MM.1S (cell line): ENCODE measurements around the gene CERT1.

Experiments
- EZH2 ChIP-seq: fragments of 300-600 bp; sonication (generic); optimal IDR thresholded peaks from 2 replicates; pipeline ENCODE3; 2017; ENCODE audit warnings: low read depth, mild to moderate bottlenecking, antibody characterized with exemption, low read length, mixed read lengths
- EZH2phosphoT487 ChIP-seq: fragments of 300-600 bp; sonication (generic); IDR thresholded peaks from 2 replicates; pipeline ENCODE4 v1.6.1; 2018; ENCODE audit warnings: antibody characterized with exemption, low read length
- TF ChIP-seq, protein P1 (sequence below): fragments of 300-600 bp; sonication (generic); IDR thresholded peaks from 2 replicates; pipeline ENCODE4 v1.5.1; 2016; ENCODE audit warnings: antibody characterized with exemption, low read length, mixed read lengths

DNA sequence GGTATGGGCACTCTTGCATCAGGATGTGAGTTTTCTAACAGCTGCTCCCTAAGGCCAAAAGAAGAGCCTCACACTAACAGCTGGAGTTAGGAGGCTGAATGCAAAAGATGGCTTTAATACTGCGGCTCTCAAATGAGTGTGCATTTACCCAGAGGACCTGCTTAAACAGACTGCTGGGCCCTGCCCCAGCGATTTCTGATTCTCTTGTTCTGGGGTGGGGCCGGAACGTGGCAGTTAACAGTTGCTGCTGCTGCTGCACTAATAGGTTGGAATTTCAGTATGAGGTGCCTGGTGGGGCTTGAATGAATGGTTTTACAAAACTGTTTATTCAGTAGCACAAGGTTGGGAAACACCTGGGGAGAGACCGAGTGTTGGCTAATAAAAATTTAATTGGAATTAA, 148.3 kb downstream of the CERT1 start:
- TF ChIP-seq, protein P1, sequence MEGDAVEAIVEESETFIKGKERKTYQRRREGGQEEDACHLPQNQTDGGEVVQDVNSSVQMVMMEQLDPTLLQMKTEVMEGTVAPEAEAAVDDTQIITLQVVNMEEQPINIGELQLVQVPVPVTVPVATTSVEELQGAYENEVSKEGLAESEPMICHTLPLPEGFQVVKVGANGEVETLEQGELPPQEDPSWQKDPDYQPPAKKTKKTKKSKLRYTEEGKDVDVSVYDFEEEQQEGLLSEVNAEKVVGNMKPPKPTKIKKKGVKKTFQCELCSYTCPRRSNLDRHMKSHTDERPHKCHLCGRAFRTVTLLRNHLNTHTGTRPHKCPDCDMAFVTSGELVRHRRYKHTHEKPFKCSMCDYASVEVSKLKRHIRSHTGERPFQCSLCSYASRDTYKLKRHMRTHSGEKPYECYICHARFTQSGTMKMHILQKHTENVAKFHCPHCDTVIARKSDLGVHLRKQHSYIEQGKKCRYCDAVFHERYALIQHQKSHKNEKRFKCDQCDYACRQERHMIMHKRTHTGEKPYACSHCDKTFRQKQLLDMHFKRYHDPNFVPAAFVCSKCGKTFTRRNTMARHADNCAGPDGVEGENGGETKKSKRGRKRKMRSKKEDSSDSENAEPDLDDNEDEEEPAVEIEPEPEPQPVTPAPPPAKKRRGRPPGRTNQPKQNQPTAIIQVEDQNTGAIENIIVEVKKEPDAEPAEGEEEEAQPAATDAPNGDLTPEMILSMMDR = no peak
- TF ChIP-seq EZH2 (no peak), EZH2phosphoT487 (no peak)
